K562 (cell line): ENCODE measurements around the gene SOCS3. TPM values are rescaled to one million over a fixed set of nuclear protein-coding genes. Genes with fewer than 3 reads are reported as not detected.

Experiments used
- ATAC-seq: fragments of 200-7000 bp; cut with Tn5 transposase; 3 replicates; pipeline ENCODE4 v1.9.1; 2020; ENCODE audit warnings: moderate library complexity
- BruUV-seq: library from RNA; stranded (reverse); fragments of 400-500 nt; replicated peaks from 2 replicates; lab custom pipeline; 2021; lab: Mats Ljungman, UMichigan
- CTCF ChIA-PET: fragments of 300-600 bp; formaldehyde crosslinking; extraction: SDS; loops from one replicate; lab custom pipeline; 2021; ENCODE audit warnings: low intra/inter-chr PET ratio; lab: Yijun Ruan, JAX
- POLR2A ChIA-PET: fragments of 300-600, 350-650 bp; sonication (Branson Sonifier 250); formaldehyde crosslinking; extraction: SDS; loops from one replicate; lab custom pipeline; 2021; ENCODE audit warnings: antibody characterized with exemption, inconsistent platforms; lab: Yijun Ruan, JAX
- DNase-seq, 4 experiments: peaks; one replicate each; pipeline versions ENCODE4 v3.0.0 to v3.0.0-alpha.2; 2011 to 2018; ENCODE audit warnings: low spot score in 3 of 4, mixed read lengths in 3 of 4; ENCODE audit errors: extremely low read depth in 1 of 4
- FAIRE-seq: peaks from 2 replicates; lab custom pipeline; 2011; peaks lifted over from hg19 to GRCh38; lab: Jason Lieb, UNC
- H2AFZ ChIP-seq: 2 replicates; pipeline ENCODE4 v1.6.0; 2011; ENCODE audit warnings: low read depth, low read length, control low read depth, inconsistent platforms
- H3K27ac ChIP-seq: fragments of 200-600 bp; 3 replicates; pipeline ENCODE4 v1.8.0; 2011; ENCODE audit warnings: low read depth, mild to moderate bottlenecking, control low read depth, inconsistent platforms, low read length, moderate library complexity, mixed read lengths; ENCODE audit errors: extremely low read depth
- H3K27me3 ChIP-seq, 2 experiments: fragments of 300-600 bp in 1 of 2; 2 replicates in 1 of 2; 3 replicates in 1 of 2; pipeline versions ENCODE4 v1.6.0 to v1.8.0; 2011; ENCODE audit warnings: inconsistent platforms in 2 of 2, low read length in 2 of 2, mild to moderate bottlenecking in 1 of 2, mixed read lengths in 1 of 2, moderate library complexity in 1 of 2; ENCODE audit not compliant: control insufficient read depth in 2 of 2, insufficient read depth in 2 of 2
- H3K36me3 ChIP-seq: fragments of 300-600 bp; 3 replicates; pipeline ENCODE4 v1.8.0; 2011; ENCODE audit warnings: mild to moderate bottlenecking, low read length, inconsistent platforms; ENCODE audit not compliant: control insufficient read depth, insufficient read depth
- H3K4me1 ChIP-seq, 2 experiments: fragments of 200-600 bp in 1 of 2; replicated peaks in 1 of 2; 2 replicates in 1 of 2; 3 replicates in 1 of 2; pipeline versions ENCODE4 v1.5.1 to v1.8.0; 2011; ENCODE audit warnings: inconsistent platforms in 2 of 2, low read length in 2 of 2, mild to moderate bottlenecking in 1 of 2, mixed read lengths in 1 of 2, moderate library complexity in 1 of 2; ENCODE audit not compliant: control insufficient read depth in 2 of 2, insufficient read depth in 2 of 2
- H3K4me2 ChIP-seq: 2 replicates; pipeline ENCODE4 v1.6.1; 2011; ENCODE audit warnings: low read length, control low read depth, inconsistent platforms, mixed read lengths; ENCODE audit not compliant: insufficient read depth
- H3K4me3 ChIP-seq: fragments of 200-600 bp; sonication (generic), shearing (Covaris generic); 2 replicates; pipeline ENCODE4 v1.5.1; 2016; ENCODE audit warnings: control low read depth, inconsistent platforms
- H3K79me2 ChIP-seq: fragments of 200-600 bp; 3 replicates; pipeline ENCODE4 v1.8.0; 2011; ENCODE audit warnings: low read length, inconsistent platforms; ENCODE audit not compliant: control insufficient read depth, insufficient read depth
- H3K9ac ChIP-seq, 2 experiments: 2 replicates each; pipeline versions ENCODE4 v1.6.0 to v1.6.1; 2011; ENCODE audit warnings: low read depth in 2 of 2, low read length in 2 of 2, control low read depth in 1 of 2, inconsistent platforms in 1 of 2, mild to moderate bottlenecking in 1 of 2, mixed read lengths in 1 of 2; ENCODE audit not compliant: insufficient read depth in 1 of 2
- H3K9me1 ChIP-seq: one replicate; pipeline ENCODE4 v1.6.0; 2011; ENCODE audit warnings: inconsistent platforms, mild to moderate bottlenecking, low read length, moderate library complexity; ENCODE audit not compliant: control insufficient read depth, insufficient read depth
- H3K9me3 ChIP-seq: replicated peaks from 2 replicates; pipeline ENCODE4 v1.5.1; 2011; ENCODE audit warnings: low read depth, low read length, inconsistent platforms; ENCODE audit not compliant: control insufficient read depth, insufficient read depth
- H4K20me1 ChIP-seq: replicated peaks from 2 replicates; pipeline ENCODE4 v1.6.1; 2011; ENCODE audit warnings: low read length, inconsistent platforms, mixed read lengths; ENCODE audit not compliant: control insufficient read depth, insufficient read depth
- CBFB ChIP-seq: sonication (generic); formaldehyde crosslinking; IDR thresholded peaks from 2 replicates; pipeline ENCODE4 v1.4.0; 2020; ENCODE audit warnings: mild to moderate bottlenecking, missing genetic modification reagents
- ETV5 ChIP-seq: sonication (generic); formaldehyde crosslinking; IDR thresholded peaks from 2 replicates; pipeline ENCODE4 v1.4.0; 2020; ENCODE audit warnings: low read depth, mild to moderate bottlenecking, missing genetic modification reagents
- FOXP1 ChIP-seq: sonication (generic); formaldehyde crosslinking; IDR thresholded peaks from 2 replicates; pipeline ENCODE4 v1.8.0; 2022; ENCODE audit warnings: mild to moderate bottlenecking, missing genetic modification reagents
- MCM7 ChIP-seq, 2 experiments: fragments of 450-650 bp; IDR thresholded peaks; 2 replicates each; pipeline ENCODE4 v1.6.1; 2016 to 2018
- MTA2 ChIP-seq: fragments of 450-650 bp; IDR thresholded peaks from 2 replicates; pipeline ENCODE4 v1.6.1; 2016; ENCODE audit warnings: low read depth
- NELFE ChIP-seq: IDR thresholded peaks from 2 replicates; pipeline ENCODE4 v1.6.1; 2011; ENCODE audit warnings: mild to moderate bottlenecking; ENCODE audit not compliant: insufficient read depth, insufficient read length
- POLR2A ChIP-seq: fragments of 450-650 bp; conservative IDR thresholded peaks from 2 replicates; pipeline ENCODE4 v1.6.1; 2016
- TAF15 ChIP-seq: fragments of 200-400 bp; formaldehyde crosslinking; IDR thresholded peaks from 2 replicates; pipeline ENCODE4 v1.6.1; 2017; ENCODE audit warnings: mild to moderate bottlenecking, low read depth, low read length, moderate library complexity
- ZBTB5 ChIP-seq: fragments of 450-650 bp; IDR thresholded peaks from 2 replicates; pipeline ENCODE4 v1.6.1; 2017; ENCODE audit warnings: antibody characterized with exemption
- ZNF197 ChIP-seq: fragments of 200-800 bp; sonication (Bioruptor generic); IDR thresholded peaks from 2 replicates; pipeline ENCODE4 v1.6.1; 2016; ENCODE audit warnings: low read depth, missing genetic modification characterization, missing compliant biosample characterization
- ZNF699 ChIP-seq: fragments of 250-450 bp; sonication (Bioruptor Pico); IDR thresholded peaks from 2 replicates; pipeline ENCODE4 v1.8.0; 2021; ENCODE audit warnings: mild to moderate bottlenecking, moderate library complexity; ENCODE audit not compliant: insufficient replicate concordance
- WGBS: fragments of 100-300 bp; shearing (Covaris generic); methylation state at CpG from one replicate; pipeline ENCODE4 v1.1.6; 2016; ENCODE audit warnings: low coverage, mixed read lengths; ENCODE audit not compliant: insufficient coverage; ENCODE audit errors: missing lambda C conversion rate; 5-methylcytosine and 5-hydroxymethylcytosine counted together
- in situ Hi-C: fragments of 300-500 bp; cut with MboI; formaldehyde crosslinking; loops from 4 replicates; pipeline ENCODE4 v1.15.0; 2018; ENCODE audit warnings: inconsistent platforms, mixed read lengths
- intact Hi-C: fragments of 100-400 bp; cut with micrococcal nuclease; formaldehyde crosslinking; loops from 2 replicates; pipeline ENCODE4 v1.14.2; 2022
- polyA plus RNA-seq, 8 experiments: library from polyadenylated mRNA; depleted of rRNA in 4 of 8; stranded (reverse) in 5 of 8; unstranded in 3 of 8; fragments of >200 nt; fragmentation: Nextera tagmentation in 2 of 8; fragmentation: Illumina TruSeq in 1 of 8; extraction: Ambion mirVana in 2 of 8; extraction: Trizol in 1 of 8; gene quantifications; 2 replicates each; pipeline versions ENCODE4 v1.2.1 to v1.2.3, GENCODE V29; 2011 to 2014; ENCODE audit warnings: inconsistent platforms in 1 of 8, missing spikeins in 1 of 8
- total RNA-seq, 7 experiments: library from RNA; depleted of rRNA in 6 of 7; stranded (reverse); fragments of >200 nt in 6 of 7; fragmentation: Illumina TruSeq in 2 of 7; extraction: Trizol in 2 of 7; gene quantifications; 2 replicates each; pipeline versions ENCODE4 v1.2.1 to v1.2.3, GENCODE V29; 2011 to 2021; ENCODE audit warnings: low replicate concordance in 1 of 7
- TF ChIP-seq, protein P1 (sequence below), 2 experiments: IDR thresholded peaks; 2 replicates each; pipeline ENCODE4 v1.6.1; 2012; ENCODE audit warnings: improper control_type of control experiment in 2 of 2, low read depth in 2 of 2, low read length in 2 of 2, borderline replicate concordance in 1 of 2

SOCS3 gene
- total and polyA plus RNA-seq, 9 of the 15 experiments (the other 6 are each of a cell fraction or from before 2014, with no cell fraction given) = 0.56 to 38.9 (median 13.7) TPM

- no peaks in the 10 kb centered on the region for H3K9me1 ChIP-seq
- H3K4me1 ChIP-seq = peaks cover 11 to 26% of the 10 kb centered on the region in 2 experiments
- in situ Hi-C loops = no loop called here
- no peak overlapping the region for H3K4me3 ChIP-seq
- no peak overlapping the region for H2AFZ ChIP-seq
- no peak overlapping the region for H3K27ac ChIP-seq
- H3K27me3 ChIP-seq = peaks cover 2 to 25% of the 10 kb centered on the region in 2 experiments; a peak in 2 of 5 replicates
- no peak for DNase-seq
- no peak overlapping the region for H3K9ac ChIP-seq
- no peaks in the 10 kb centered on the region for H3K9me3 ChIP-seq
- no peaks in the 10 kb centered on the region for H3K79me2 ChIP-seq
- BruUV-seq = no TSS peak
- TF ChIP-seq FOXP1 = no peak
- TF ChIP-seq TAF15 = no peak
- TF ChIP-seq MTA2 = no peak
- H4K20me1 ChIP-seq = peaks cover 15% of the 10 kb centered on the region
- H3K4me2 ChIP-seq = no peak overlapping the region
- no peak for ATAC-seq
- whole genome bisulfite sequencing = 47% methylated on average over 8 of the region's 8 CpGs
- intact Hi-C loops = no loop called here
- POLR2A ChIA-PET = interaction anchor here (0.6 to 0.8 kb wide), 3 partner anchors 10 to 76 kb away, joined by 3 read pairs; no protein-coding TSS in a partner anchor
- CTCF ChIA-PET = no interaction called here
- no peak for FAIRE-seq
- H3K36me3 ChIP-seq = no peaks in the 10 kb centered on the region
Measured at GRCh38 chr17:78368854-78369495, 9.1 kb upstream of the SOCS3 start.

DNA sequence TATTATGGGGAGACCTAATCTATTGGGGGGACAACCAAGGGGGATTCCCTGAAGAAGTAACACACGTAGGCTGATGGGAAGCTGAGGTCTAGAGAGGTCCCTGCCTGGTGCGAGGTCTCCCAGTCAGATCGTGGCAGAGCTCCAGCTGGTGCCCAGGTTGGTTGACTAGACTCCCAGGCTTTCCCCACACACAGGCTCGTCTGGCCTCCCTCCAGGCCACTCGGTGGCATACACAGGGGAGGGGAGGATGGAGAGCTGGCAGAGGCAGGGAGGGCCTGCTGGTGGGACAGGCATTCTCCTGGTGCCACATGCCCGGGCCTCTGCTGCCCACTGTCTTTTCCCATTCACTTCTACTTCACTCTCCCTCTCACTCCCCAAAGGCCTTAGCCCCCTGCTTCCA, 8.5 kb upstream of the SOCS3 start:
- no peak overlapping the region for H2AFZ ChIP-seq
- WGBS = 12% methylated on average over 6 of the region's 6 CpGs
- no TSS peak for BruUV-seq
- CTCF ChIA-PET = no interaction called here
- no peaks in the 10 kb centered on the region for H3K9me1 ChIP-seq
- no peak overlapping the region for H3K4me2 ChIP-seq
- DNase-seq = no peak
- H3K27ac ChIP-seq = no peak overlapping the region
- H3K79me2 ChIP-seq = no peaks in the 10 kb centered on the region
- no peak for FAIRE-seq
- H3K9me3 ChIP-seq = no peaks in the 10 kb centered on the region
- H3K9ac ChIP-seq = peak overlapping the region in 1 of 2 experiments; percentile 20; a peak in 1 of 4 replicates
- H3K4me1 ChIP-seq = peaks cover 11 to 26% of the 10 kb centered on the region in 2 experiments
- intact Hi-C loops (no loop called here), in situ Hi-C loops (no loop called here)
- POLR2A ChIA-PET = interaction anchor here (0.6 to 0.7 kb wide), 2 partner anchors 17 to 76 kb away, joined by 3 read pairs; no protein-coding TSS in a partner anchor
- peaks cover 15% of the 10 kb centered on the region for H4K20me1 ChIP-seq
- no peaks in the 10 kb centered on the region for H3K36me3 ChIP-seq
- H3K27me3 ChIP-seq = peaks cover 2 to 25% of the 10 kb centered on the region in 2 experiments; a peak in 2 of 5 replicates
- H3K4me3 ChIP-seq = no peak overlapping the region
- no peak for ATAC-seq
- TF ChIP-seq POLR2A = no peak
- no peak for TF ChIP-seq ZNF699 (CRISPR knock-in tag)
- TF ChIP-seq, protein P1, sequence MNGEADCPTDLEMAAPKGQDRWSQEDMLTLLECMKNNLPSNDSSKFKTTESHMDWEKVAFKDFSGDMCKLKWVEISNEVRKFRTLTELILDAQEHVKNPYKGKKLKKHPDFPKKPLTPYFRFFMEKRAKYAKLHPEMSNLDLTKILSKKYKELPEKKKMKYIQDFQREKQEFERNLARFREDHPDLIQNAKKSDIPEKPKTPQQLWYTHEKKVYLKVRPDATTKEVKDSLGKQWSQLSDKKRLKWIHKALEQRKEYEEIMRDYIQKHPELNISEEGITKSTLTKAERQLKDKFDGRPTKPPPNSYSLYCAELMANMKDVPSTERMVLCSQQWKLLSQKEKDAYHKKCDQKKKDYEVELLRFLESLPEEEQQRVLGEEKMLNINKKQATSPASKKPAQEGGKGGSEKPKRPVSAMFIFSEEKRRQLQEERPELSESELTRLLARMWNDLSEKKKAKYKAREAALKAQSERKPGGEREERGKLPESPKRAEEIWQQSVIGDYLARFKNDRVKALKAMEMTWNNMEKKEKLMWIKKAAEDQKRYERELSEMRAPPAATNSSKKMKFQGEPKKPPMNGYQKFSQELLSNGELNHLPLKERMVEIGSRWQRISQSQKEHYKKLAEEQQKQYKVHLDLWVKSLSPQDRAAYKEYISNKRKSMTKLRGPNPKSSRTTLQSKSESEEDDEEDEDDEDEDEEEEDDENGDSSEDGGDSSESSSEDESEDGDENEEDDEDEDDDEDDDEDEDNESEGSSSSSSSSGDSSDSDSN (IDR thresholded peaks at IDR 0.05; ENCODE audit: borderline replicate concordance in 1 of 2, low read depth in 2 of 2, low read length in 2 of 2) = no peak
- TF ChIP-seq ETV5 (CRISPR knock-in tag) = no peak
- no peak for TF ChIP-seq MCM7 (IDR thresholded peaks at IDR 0.05)
- TF ChIP-seq NELFE = no peak
- no peak for TF ChIP-seq CBFB (CRISPR knock-in tag)
- TF ChIP-seq ZBTB5 = no peak
- TF ChIP-seq ZNF197 (CRISPR knock-in tag) = no peak
